GM18526 (cell line): ENCODE measurements around the gene SOX5.

Experiments
- POLR2A ChIP-seq: IDR thresholded peaks from 3 replicates; pipeline ENCODE4 v1.6.1; 2011; ENCODE audit not compliant: insufficient read length; ENCODE audit errors: extremely low read depth

Gene SOX5

DNA sequence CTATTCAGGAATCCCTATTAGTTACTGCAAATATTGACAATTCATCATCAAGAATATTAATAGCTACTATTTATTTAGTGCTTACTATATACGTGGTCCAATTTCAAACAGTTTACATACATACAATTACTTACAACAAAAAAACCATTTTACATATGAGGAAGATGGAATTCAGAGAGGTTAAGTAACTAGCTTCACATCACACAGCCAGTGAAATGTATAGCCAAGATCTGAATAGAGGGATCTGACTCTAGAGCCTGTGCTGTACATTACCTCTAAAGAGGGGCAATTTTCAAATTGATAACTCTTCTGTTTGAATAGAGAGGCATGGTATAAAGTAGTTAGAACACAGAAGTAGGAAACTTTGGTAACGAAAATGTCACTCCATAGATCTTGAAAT is 18.3 kb downstream of the SOX5 start:
- no peak for TF ChIP-seq POLR2A

- no peak for TF ChIP-seq POLR2A
These were observed 18.9 kb downstream of the SOX5 start for GRCh38 chr12:23930599-23930998.

DNA sequence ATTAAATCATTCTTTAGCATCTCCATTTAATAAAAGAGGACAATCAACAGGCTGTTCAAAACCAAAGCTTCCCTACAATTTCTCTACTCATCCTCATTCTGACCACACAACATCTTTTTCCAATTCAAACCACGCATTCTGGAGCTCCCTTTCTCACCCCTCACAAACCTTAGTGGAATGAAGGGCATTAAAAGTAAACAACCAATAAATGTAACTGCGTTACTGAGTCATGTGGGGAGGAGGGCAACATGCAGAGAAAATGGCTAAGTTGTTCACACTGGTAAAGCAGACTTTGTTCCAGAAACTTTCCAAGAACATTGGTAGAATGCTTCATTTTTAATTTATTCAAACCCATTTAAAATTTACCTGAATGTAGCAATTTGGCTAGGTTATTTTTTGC is 19.6 kb downstream of the SOX5 start:
- TF ChIP-seq POLR2A = no peak

DNA sequence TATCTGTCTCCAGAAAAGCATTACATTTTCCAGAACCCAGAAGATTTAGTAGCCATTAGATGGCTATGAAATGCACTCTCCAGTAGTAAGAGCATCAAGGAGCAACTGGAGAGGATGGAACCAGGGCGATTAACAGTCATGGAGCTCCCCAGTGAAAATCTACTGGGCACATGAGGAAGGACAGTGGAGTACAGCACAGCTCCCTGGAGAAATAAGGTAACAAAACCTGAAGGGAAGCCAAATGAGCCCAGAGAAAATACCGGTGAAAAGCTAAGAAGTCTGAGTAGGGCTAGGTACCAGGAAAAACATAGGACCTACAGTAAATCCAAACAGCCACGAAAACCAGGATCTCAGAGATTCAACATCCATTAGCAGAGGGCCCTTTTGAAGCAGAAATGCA is 21.6 kb downstream of the SOX5 start:
- no peak for TF ChIP-seq POLR2A

GRCh38 chr12:23921099-23921856 is 28.2 kb downstream of the SOX5 start:
- no peak for TF ChIP-seq POLR2A

GRCh38 chr12:23911574-23911973 is 37.9 kb downstream of the SOX5 start:
- no peak for TF ChIP-seq POLR2A

GRCh38 chr12:23909551-23909950 is 39.9 kb downstream of the SOX5 start:
- no peak for TF ChIP-seq POLR2A

DNA sequence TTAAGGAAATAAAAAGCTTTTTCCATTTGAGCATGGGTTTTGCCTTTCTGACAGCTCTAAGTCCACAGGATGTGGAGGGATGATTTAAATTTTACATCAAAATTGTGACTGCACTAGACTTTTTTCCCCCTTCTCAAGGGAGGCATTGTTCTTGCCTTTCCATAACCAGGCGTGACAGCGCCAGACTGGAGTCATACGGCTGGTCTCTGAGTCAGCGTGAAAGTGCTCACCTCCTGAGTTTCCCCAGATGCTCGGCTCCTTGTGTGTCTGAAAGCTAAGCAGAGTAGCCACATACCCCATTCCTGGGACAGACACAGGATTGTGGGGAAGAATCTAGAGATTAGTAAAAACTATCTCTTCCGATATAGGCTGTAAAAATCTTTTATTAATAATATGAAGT is 43.1 kb downstream of the SOX5 start:
- TF ChIP-seq POLR2A = no peak

- TF ChIP-seq POLR2A = no peak
These were observed 50.0 kb downstream of the SOX5 start for GRCh38 chr12:23899434-23899833.

DNA sequence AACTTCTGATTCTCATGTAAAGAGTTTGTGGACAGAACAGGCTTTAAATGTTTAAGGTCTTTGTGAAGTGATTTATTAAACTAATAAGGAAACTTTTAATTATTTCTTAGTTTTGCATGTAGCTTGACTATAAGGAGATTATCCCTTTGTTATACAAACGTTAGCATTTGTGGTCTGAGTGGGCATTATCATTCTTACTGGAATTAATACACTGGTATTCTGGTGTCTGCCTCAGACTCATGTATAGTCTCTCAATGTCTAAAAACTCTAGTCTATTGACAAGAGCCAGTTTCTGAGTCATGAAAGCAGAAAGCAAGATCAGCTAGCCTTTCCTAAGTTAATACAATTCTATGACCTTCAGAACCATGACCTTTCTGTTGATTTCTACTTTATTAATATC is 51.3 kb downstream of the SOX5 start:
- TF ChIP-seq POLR2A = no peak

DNA sequence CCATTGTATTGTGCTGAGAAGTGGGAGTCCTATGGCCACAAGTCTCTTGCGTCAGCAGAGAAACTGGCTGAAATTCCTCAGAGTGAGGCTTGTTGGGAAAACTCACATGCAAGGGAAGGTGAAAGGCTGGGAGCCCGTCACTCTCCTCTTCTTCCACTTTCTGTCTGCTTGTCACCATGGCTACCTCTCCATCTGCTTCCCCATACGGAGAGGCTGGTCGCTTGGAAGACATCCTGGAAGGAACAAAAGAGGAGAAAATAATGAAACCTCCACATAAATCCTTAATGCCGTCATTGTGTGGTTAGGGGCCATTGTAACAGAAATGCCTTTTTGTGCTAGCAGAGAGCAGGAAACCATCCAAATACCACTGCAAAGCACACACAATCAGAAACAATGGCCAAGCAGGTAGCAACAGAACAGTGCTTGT is 53.7 kb downstream of the SOX5 start:
- no peak for TF ChIP-seq POLR2A

- no peak for TF ChIP-seq POLR2A
These were observed 55.9 kb downstream of the SOX5 start for GRCh38 chr12:23893611-23894010.

GRCh38 chr12:23891115-23891514 is 58.4 kb downstream of the SOX5 start:
- no peak for TF ChIP-seq POLR2A

DNA sequence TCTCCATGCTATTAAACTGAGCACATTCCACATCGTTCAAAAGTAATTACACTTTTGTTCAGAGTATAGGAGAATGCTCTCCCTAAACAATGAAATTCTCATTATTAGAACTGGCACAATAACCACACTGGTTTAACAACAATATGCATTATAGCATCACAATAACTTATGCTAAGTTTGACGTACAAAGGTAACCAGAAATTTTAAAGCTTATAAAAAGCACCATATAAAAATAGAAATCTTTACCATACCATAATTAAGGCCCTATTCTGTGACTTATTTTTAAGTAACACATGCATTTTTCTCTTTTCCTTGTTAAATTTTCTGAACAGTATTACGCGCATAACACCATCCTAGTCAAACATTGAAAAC is 60.4 kb downstream of the SOX5 start:
- TF ChIP-seq POLR2A = no peak

DNA sequence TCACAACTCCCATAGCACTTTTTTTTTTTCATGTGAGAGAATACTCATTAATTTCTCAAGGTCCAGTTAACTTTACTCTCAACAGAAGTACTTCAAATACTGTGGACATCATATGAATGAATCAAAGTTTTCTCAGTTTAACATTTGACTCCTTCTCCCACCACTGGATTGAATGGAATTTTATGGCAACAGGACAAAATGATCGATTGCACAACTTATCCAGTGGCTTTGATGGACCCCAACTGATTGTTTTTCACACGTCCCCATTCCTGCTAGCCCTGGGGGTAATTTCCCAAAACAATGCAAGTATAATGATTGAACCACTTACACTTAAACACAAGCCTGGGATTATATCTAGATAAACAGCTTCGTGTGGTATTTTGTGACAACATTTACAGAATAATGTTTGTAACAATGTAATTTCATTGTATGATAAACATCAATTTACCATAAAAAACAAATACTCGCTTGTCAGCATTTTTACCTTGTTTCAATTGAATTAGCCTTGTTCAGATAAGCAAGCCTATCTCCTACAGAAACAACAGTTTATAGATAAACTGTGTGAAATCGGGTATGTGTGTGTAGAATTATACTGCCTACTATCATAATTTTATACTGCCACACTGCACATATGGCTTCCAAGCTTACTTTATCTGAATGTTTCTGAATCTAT is 60.9 kb downstream of the SOX5 start:
- TF ChIP-seq POLR2A = no peak

GRCh38 chr12:23887055-23887835 is 62.2 kb downstream of the SOX5 start:
- no peak for TF ChIP-seq POLR2A
